Osteocyte (in vitro differentiated cells): ENCODE results near the gene UHMK1. TPM values are rescaled to one million over a fixed set of nuclear protein-coding genes. Genes with fewer than 3 reads are reported as not detected.
"Not testable (repeated sequence)": the region's sequence is repeated elsewhere in the genome, so short reads cannot be mapped to it uniquely, and the experiment has no call there.

Experiments used
- DNase-seq: peaks from one replicate; pipeline ENCODE4 v3.0.0; 2021; ENCODE audit warnings: mixed read lengths; ENCODE audit not compliant: unreplicated experiment; ENCODE audit errors: extremely low spot score
- H3K27ac Mint-ChIP-seq: one replicate; pipeline ENCODE4 v1.8.0; 2021; ENCODE audit warnings: mild to moderate bottlenecking, mixed read lengths; ENCODE audit not compliant: unreplicated experiment
- H3K27me3 Mint-ChIP-seq: one replicate; pipeline ENCODE4 v1.8.0; 2021; ENCODE audit warnings: mixed read lengths; ENCODE audit not compliant: unreplicated experiment
- H3K36me3 Mint-ChIP-seq: one replicate; pipeline ENCODE4 v1.8.0; 2021; ENCODE audit warnings: mixed read lengths; ENCODE audit not compliant: unreplicated experiment
- H3K4me1 Mint-ChIP-seq: one replicate; pipeline ENCODE4 v1.8.0; 2021; ENCODE audit warnings: mixed read lengths; ENCODE audit not compliant: unreplicated experiment
- H3K4me3 Mint-ChIP-seq: one replicate; pipeline ENCODE4 v1.8.0; 2021; ENCODE audit warnings: mild to moderate bottlenecking, moderate library complexity, mixed read lengths; ENCODE audit not compliant: unreplicated experiment
- H3K9me3 Mint-ChIP-seq: one replicate; pipeline ENCODE4 v1.8.0; 2021; ENCODE audit warnings: mixed read lengths; ENCODE audit not compliant: unreplicated experiment
- CTCF ChIP-seq: fragments of 200-600 bp; sonication (generic); IDR thresholded peaks from 2 replicates; pipeline ENCODE4 v1.5.0; 2021; ENCODE audit warnings: antibody characterized with exemption, mild to moderate bottlenecking, moderate library complexity
- long read RNA-seq: library from polyadenylated mRNA; unstranded; transcript quantifications from one replicate; pipeline ENCODE4 v2.0.0, GENCODE V29; 2021
- total RNA-seq: library from RNA; stranded (reverse); gene quantifications from 2 replicates; pipeline ENCODE4 v1.2.1, GENCODE V29; 2021

The UHMK1 gene
- 29.3 and 30.9 TPM in 2 replicates for total RNA-seq
- long read RNA-seq, full-length matches to known transcripts, result 123 of 142 reads
- long read RNA-seq, partial matches to known transcripts, result 2 of 142 reads
- long read RNA-seq, other reads (novel, unspliced or antisense), result 17 of 142 reads

GRCh38 chr1:162497723-162498495, at the start of gene UHMK1:
Gene UHMK1, plus strand, starts transcription at chr1:162497818. Its CDS starts 183 bp downstream, at chr1:162498001.
- H3K4me3 Mint-ChIP-seq, result peak within 1 kb of the TSS; percentile 87
- no peaks in the 10 kb centered on the region for H3K9me3 Mint-ChIP-seq
- H3K36me3 Mint-ChIP-seq, result peaks cover 16% of the 10 kb centered on the region
- DNase-seq, result peak; percentile 94
- TF ChIP-seq CTCF, result no peak
- peak within 1 kb of the TSS; percentile 90 for H3K27ac Mint-ChIP-seq
- H3K4me1 Mint-ChIP-seq, result peaks cover 28% of the 10 kb centered on the region
- peaks cover 10% of the 10 kb centered on the region for H3K27me3 Mint-ChIP-seq

GRCh38 chr1:162454361-162454760, 43.3 kb upstream of the UHMK1 start:
- DNase-seq, H3K4me3 Mint-ChIP-seq, H3K4me1 Mint-ChIP-seq, H3K9me3 Mint-ChIP-seq, H3K27ac Mint-ChIP-seq, H3K36me3 Mint-ChIP-seq: not testable (repeated sequence)
- H3K27me3 Mint-ChIP-seq, result peaks cover 16% of the 10 kb centered on the region

DNA sequence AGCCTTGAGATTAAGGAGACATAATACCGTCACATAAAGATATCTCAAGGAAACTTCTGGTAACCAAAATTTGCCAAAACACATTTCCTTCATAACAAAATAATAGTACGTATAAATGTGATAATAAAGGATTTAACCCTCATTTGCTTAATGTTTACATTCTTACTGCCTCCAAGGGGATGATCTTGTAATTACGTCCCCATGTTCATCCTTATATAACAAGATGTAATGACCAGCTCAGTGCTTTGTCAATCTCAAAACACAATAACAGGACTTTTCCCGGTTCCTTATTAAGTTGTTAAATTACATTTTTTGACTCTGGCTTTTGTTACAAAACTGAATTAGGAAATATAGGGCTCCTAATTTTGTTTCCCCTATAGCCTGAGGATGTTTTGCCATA, 41.3 kb upstream of the UHMK1 start:
- TF ChIP-seq CTCF, result no peak
- no peaks in the 10 kb centered on the region for H3K9me3 Mint-ChIP-seq
- no peak overlapping the region for H3K4me3 Mint-ChIP-seq
- no peaks in the 10 kb centered on the region for H3K4me1 Mint-ChIP-seq
- no peak overlapping the region for H3K27ac Mint-ChIP-seq
- no peak for DNase-seq
- H3K36me3 Mint-ChIP-seq, result no peaks in the 10 kb centered on the region
- H3K27me3 Mint-ChIP-seq, result peaks cover 16% of the 10 kb centered on the region

DNA sequence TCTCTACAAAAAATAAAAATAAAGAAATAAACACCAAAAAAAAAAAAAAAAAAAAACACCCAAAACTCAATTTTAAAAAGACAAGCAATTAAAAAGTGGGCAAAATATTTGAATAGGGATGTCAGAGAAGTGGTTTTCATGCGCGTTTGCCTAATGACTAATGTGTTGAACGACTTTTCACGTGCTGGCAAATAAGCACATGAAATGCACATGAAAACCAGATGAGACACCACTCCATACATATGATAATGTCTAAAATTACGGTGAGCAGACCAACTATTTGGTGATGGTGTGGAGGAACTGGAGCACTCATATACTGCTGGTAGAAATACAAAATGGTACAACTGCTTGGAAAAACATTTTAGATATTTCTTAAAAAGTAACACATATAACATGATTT, 39.4 kb upstream of the UHMK1 start:
- Mint-ChIP-seq H3K27me3 (peaks cover 15% of the 10 kb centered on the region), H3K36me3 (no peaks in the 10 kb centered on the region), H3K27ac (no peak overlapping the region), H3K4me3 (no peak overlapping the region), H3K4me1 (no peaks in the 10 kb centered on the region), H3K9me3 (no peaks in the 10 kb centered on the region)
- no peak for DNase-seq
- TF ChIP-seq CTCF, result no peak

- not testable (repeated sequence) for H3K36me3 Mint-ChIP-seq, H3K4me3 Mint-ChIP-seq, DNase-seq, H3K4me1 Mint-ChIP-seq, H3K27ac Mint-ChIP-seq, H3K9me3 Mint-ChIP-seq
- H3K27me3 Mint-ChIP-seq, result peaks cover 26% of the 10 kb centered on the region
These were observed 35.2 kb upstream of the UHMK1 start for GRCh38 chr1:162462425-162462824.

DNA sequence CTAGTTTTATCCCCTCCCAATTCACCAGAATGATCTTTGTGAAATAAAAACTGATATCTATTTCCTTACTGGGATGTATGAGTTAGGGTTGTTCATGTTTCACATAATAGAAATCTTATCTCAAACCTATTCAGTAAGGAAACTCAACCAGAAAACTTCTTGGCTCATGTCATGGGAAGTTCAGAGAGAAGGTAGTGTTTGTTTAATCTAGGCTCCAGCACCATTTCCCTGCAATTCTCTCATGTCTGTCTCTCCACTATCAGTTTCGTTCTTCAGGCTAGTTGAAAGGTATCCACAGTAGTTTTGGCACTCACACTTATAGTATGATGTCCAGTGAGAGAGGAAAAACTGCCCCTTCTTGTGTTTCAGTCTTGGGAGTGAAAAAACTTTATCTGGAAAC, 34.6 kb upstream of the UHMK1 start:
- H3K4me1 Mint-ChIP-seq, result no peaks in the 10 kb centered on the region
- TF ChIP-seq CTCF, result no peak
- peaks cover 26% of the 10 kb centered on the region for H3K27me3 Mint-ChIP-seq
- H3K36me3 Mint-ChIP-seq, result no peaks in the 10 kb centered on the region
- H3K4me3 Mint-ChIP-seq, result no peak overlapping the region
- no peak overlapping the region for H3K27ac Mint-ChIP-seq
- DNase-seq, result no peak
- no peaks in the 10 kb centered on the region for H3K9me3 Mint-ChIP-seq
